ENCODE results near the gene MAMSTR.
"Not testable (repeated sequence)": the region's sequence is repeated elsewhere in the genome, so short reads cannot be mapped to it uniquely, and the experiment has no call there.

DNA sequence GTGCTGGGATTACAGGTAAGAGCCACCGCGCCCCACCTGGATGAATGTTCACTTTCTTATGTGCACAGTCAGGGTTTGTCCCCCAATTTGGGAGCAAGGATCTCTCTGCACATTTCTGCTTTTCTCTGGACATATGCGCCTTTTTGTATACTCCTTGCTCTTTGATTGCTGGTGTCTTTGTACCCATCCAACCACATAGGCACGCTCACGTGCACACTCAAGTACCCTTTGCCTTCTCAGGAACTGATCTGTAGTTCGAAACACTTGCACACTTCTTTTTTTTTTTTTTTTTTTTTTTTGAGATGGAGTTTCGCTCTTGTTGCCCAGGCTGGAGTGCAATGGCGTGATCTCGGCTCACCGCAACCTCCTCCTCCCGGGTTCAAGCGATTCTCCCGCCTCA is 1.4 kb downstream of the MAMSTR start:
- not testable (repeated sequence) for TF ChIP-seq POLR2A, POLR2AphosphoS5 (IDR thresholded peaks at IDR 0.05; ENCODE audit: low read depth, low read length)
